AG04449 (cell line): ENCODE results near the gene DLST.

Experiments
- CTCF ChIA-PET: fragments of 350-600 bp; formaldehyde crosslinking; extraction: SDS; loops from one replicate; lab custom pipeline; 2021; ENCODE audit warnings: antibody characterized with exemption; lab: Yijun Ruan, JAX
- POLR2A ChIA-PET: fragments of 400-600, 350-600 bp; formaldehyde crosslinking; extraction: SDS; loops from one replicate; lab custom pipeline; 2020; ENCODE audit warnings: antibody characterized with exemption, inconsistent platforms; lab: Yijun Ruan, JAX
- DNase-seq: peaks from one replicate; pipeline ENCODE4 v3.0.0-alpha.2; 2010; ENCODE audit warnings: low read depth, low spot score
- H3K4me3 ChIP-seq: 2 replicates; pipeline ENCODE4 v1.5.1; 2011; ENCODE audit warnings: low read depth, mild to moderate bottlenecking, control low read depth, low read length
- CTCF ChIP-seq: IDR thresholded peaks from one replicate; pipeline ENCODE4 v1.5.1; 2011; ENCODE audit warnings: mild to moderate bottlenecking, moderate library complexity, low read length, control low read depth, inconsistent platforms; ENCODE audit not compliant: insufficient read depth; ENCODE audit errors: missing control alignments

Gene DLST

GRCh38 chr14:74936731-74937130 is 55.0 kb downstream of the DLST start:
- CTCF ChIA-PET, result interaction anchor here (1.3 to 2.0 kb wide), 5 partner anchors 8 to 152 kb away, joined by 3 to 10 read pairs (median 4); no protein-coding TSS in a partner anchor
- TF ChIP-seq CTCF, result no peak
- no peak for DNase-seq
- no peak overlapping the region for H3K4me3 ChIP-seq
- POLR2A ChIA-PET, result no interaction called here

- POLR2A ChIA-PET, result no interaction called here
- no peak overlapping the region for H3K4me3 ChIP-seq
- no peak for TF ChIP-seq CTCF
- DNase-seq, result no peak
- CTCF ChIA-PET, result interaction anchor here (1.3 to 3.5 kb wide), 5 partner anchors 8 to 151 kb away, joined by 3 to 16 read pairs (median 4); no protein-coding TSS in a partner anchor
These were observed 55.5 kb downstream of the DLST start for GRCh38 chr14:74937171-74937570.

GRCh38 chr14:74938531-74939495 is 57.1 kb downstream of the DLST start:
- TF ChIP-seq CTCF, result no peak
- ChIA-PET CTCF (interaction anchor here (0.9 to 3.5 kb wide), 7 partner anchors 8 to 150 kb away, joined by 3 to 18 read pairs (median 10); partner anchors contain the start of gene RPS6KL1), POLR2A (no interaction called here)
- no peak overlapping the region for H3K4me3 ChIP-seq
- DNase-seq, result no peak

- no peak for TF ChIP-seq CTCF
- ChIA-PET CTCF (interaction anchor here (0.6 to 7.0 kb wide), 8 partner anchors 9 to 332 kb away, joined by 3 to 64 read pairs (median 4); partner anchors contain the start of genes DLST and PGF), POLR2A (no interaction called here)
- DNase-seq, result no peak
- H3K4me3 ChIP-seq, result no peak overlapping the region
These were observed 59.3 kb downstream of the DLST start for GRCh38 chr14:74940956-74941565.

GRCh38 chr14:74941676-74942097 is 60.0 kb downstream of the DLST start:
- H3K4me3 ChIP-seq, result no peak overlapping the region
- ChIA-PET POLR2A (no interaction called here), CTCF (interaction anchor here (0.9 to 7.0 kb wide), 10 partner anchors 8 to 333 kb away, joined by 3 to 64 read pairs (median 3); partner anchors contain the start of genes DLST and PGF)
- DNase-seq, result no peak
- TF ChIP-seq CTCF, result no peak
